ENCODE results near the gene HNRNPL.

The HNRNPL gene

GRCh38 chr19:38883286-38883685, 33.5 kb upstream of the HNRNPL start:
- no peaks in the 10 kb centered on the region for H3K27me3 ChIP-seq (ENCODE audit: insufficient read depth, poor library complexity, severe bottlenecking)
- H3K4me3 ChIP-seq (ENCODE audit: severe bottlenecking), result no peak overlapping the region
- no peak for TF ChIP-seq CTCF (IDR thresholded peaks at IDR 0.05; ENCODE audit: poor library complexity, severe bottlenecking)
- H3K36me3 ChIP-seq (ENCODE audit: low read depth), result no peaks in the 10 kb centered on the region
- peaks cover 1% of the 10 kb centered on the region for H3K4me1 ChIP-seq (ENCODE audit: insufficient read depth, poor library complexity, severe bottlenecking)
- H3K27ac ChIP-seq (ENCODE audit: poor library complexity, severe bottlenecking), result no peak overlapping the region
- no peak for DNase-seq (ENCODE audit: low spot score)
- ATAC-seq (ENCODE audit: low read depth), result no peak
- H3K9me3 ChIP-seq (ENCODE audit: severe bottlenecking), result no peaks in the 10 kb centered on the region

DNA sequence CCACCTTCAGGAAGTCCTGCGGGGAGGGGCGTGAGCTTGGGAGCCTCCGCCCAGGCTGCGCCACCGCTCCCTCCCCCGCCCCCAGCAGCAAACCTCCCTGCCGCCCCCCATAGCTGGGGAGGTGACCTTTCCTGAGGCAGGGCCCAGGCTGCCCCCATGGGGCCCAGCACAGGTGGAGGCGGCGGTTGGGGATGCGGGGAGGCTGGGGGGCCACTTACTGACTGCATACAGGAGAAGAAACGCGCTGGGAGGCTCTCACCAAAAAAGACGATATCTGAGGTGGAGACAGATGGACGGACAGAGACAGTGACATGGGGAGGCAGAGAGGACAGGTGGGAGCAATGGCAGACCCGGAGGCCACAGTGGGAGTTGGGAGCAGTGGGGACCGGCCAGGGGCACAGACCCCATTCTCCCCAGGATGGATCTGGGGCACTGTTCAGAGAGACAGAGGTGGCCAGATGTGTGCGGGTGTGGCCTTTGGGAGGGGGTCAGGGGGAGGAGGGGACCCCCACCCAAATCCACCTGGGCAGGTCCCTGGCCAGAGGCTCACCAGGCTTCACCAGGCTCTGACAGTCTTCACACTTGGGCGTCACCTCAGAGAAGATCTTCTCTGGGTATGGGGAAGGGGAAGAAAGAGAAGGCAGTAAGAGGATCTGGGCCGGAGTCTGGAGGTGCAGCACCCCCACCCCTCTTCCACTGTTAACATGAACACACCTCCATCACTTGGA, 31.3 kb upstream of the HNRNPL start:
- no peak overlapping the region for H3K27ac ChIP-seq (ENCODE audit: poor library complexity, severe bottlenecking)
- no peaks in the 10 kb centered on the region for H3K36me3 ChIP-seq (ENCODE audit: low read depth)
- H3K4me1 ChIP-seq (ENCODE audit: insufficient read depth, poor library complexity, severe bottlenecking), result peaks cover 4% of the 10 kb centered on the region
- no peak for TF ChIP-seq CTCF (IDR thresholded peaks at IDR 0.05; ENCODE audit: poor library complexity, severe bottlenecking)
- no peaks in the 10 kb centered on the region for H3K27me3 ChIP-seq (ENCODE audit: insufficient read depth, poor library complexity, severe bottlenecking)
- no peaks in the 10 kb centered on the region for H3K9me3 ChIP-seq (ENCODE audit: severe bottlenecking)
- H3K4me3 ChIP-seq (ENCODE audit: severe bottlenecking), result no peak overlapping the region
- no peak for DNase-seq (ENCODE audit: low spot score)
- no peak for ATAC-seq (ENCODE audit: low read depth)

DNA sequence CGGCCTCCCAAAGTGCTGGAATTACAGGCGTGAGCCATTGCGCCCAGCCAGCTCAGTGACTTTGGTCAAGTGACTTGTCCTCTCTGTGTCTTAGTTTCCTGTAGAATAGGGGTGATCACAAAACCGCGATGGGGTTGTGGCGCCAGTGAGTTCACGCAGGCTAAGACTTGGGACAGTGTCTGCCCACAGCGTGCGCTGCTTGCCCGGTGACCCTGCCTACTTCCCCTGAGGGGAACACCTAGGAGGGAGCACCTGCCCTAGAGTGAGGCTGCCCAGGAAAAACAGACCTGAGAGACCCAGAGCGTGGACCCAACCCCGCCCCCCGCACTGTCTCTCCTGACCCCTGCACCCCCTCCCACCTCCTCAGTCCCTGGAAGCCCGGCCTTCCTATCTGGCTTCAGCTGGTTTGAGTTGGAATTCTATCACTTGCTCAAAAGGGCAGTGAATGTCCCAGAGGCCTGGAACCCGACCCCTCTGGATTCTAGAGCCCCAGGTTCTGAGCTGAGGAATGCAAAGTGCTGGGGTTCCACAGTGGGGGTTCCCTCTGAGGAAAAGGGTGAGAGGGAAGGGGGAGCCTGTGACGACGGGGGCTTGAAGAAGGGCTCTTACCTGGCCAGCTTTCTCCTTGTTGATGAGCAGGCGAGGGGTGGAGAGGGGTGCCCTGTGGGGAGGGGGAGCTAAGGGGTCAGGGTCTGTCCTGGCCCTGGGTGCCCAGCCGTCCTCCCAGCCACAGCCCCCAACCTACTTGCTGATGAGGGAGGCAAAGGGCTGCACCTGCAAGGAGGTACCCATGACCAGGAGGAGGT, 30.5 kb upstream of the HNRNPL start:
- Histone ChIP-seq H3K9me3 (ENCODE audit: severe bottlenecking) (no peaks in the 10 kb centered on the region), H3K4me1 (ENCODE audit: insufficient read depth, poor library complexity, severe bottlenecking) (peaks cover 4% of the 10 kb centered on the region), H3K27me3 (ENCODE audit: insufficient read depth, poor library complexity, severe bottlenecking) (no peaks in the 10 kb centered on the region), H3K36me3 (ENCODE audit: low read depth) (no peaks in the 10 kb centered on the region), H3K27ac (ENCODE audit: poor library complexity, severe bottlenecking) (no peak overlapping the region), H3K4me3 (ENCODE audit: severe bottlenecking) (no peak overlapping the region)
- ATAC-seq (ENCODE audit: low read depth), result no peak
- DNase-seq (ENCODE audit: low spot score), result no peak
- TF ChIP-seq CTCF (IDR thresholded peaks at IDR 0.05; ENCODE audit: poor library complexity, severe bottlenecking), result no peak

DNA sequence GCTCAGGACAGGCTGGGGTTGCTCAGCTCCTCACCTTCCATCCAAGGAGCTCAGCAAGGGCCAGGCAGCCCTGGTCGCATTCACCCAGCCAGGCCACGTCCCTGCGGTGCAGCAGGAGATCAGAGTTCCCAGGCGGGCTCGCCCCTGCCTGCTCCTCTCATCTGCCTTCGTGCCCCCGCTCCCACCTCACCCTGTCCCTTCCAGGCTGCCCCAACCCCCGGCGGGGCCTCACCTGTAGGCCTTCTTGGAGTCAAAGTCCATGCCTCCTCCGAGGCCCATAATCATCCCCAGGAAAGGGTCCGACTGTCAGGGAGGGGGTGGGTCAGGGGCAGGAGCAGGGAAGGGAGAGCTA, 29.6 kb upstream of the HNRNPL start:
- no peak overlapping the region for H3K27ac ChIP-seq (ENCODE audit: poor library complexity, severe bottlenecking)
- no peaks in the 10 kb centered on the region for H3K9me3 ChIP-seq (ENCODE audit: severe bottlenecking)
- ATAC-seq (ENCODE audit: low read depth), result no peak
- H3K4me3 ChIP-seq (ENCODE audit: severe bottlenecking), result no peak overlapping the region
- TF ChIP-seq CTCF (IDR thresholded peaks at IDR 0.05; ENCODE audit: poor library complexity, severe bottlenecking), result no peak
- DNase-seq (ENCODE audit: low spot score), result no peak
- peaks cover 4% of the 10 kb centered on the region for H3K4me1 ChIP-seq (ENCODE audit: insufficient read depth, poor library complexity, severe bottlenecking)
- H3K36me3 ChIP-seq (ENCODE audit: low read depth), result no peaks in the 10 kb centered on the region
- H3K27me3 ChIP-seq (ENCODE audit: insufficient read depth, poor library complexity, severe bottlenecking), result no peaks in the 10 kb centered on the region
